GM19099 (cell line): Measurements from ENCODE around the gene WASHC2A.

ENCODE experiments used
- POLR2A ChIP-seq: IDR thresholded peaks from 3 replicates; pipeline ENCODE4 v1.6.1; 2011; ENCODE audit warnings: low read depth; ENCODE audit not compliant: insufficient read length; ENCODE audit errors: extremely low read depth

Gene WASHC2A, protein sequence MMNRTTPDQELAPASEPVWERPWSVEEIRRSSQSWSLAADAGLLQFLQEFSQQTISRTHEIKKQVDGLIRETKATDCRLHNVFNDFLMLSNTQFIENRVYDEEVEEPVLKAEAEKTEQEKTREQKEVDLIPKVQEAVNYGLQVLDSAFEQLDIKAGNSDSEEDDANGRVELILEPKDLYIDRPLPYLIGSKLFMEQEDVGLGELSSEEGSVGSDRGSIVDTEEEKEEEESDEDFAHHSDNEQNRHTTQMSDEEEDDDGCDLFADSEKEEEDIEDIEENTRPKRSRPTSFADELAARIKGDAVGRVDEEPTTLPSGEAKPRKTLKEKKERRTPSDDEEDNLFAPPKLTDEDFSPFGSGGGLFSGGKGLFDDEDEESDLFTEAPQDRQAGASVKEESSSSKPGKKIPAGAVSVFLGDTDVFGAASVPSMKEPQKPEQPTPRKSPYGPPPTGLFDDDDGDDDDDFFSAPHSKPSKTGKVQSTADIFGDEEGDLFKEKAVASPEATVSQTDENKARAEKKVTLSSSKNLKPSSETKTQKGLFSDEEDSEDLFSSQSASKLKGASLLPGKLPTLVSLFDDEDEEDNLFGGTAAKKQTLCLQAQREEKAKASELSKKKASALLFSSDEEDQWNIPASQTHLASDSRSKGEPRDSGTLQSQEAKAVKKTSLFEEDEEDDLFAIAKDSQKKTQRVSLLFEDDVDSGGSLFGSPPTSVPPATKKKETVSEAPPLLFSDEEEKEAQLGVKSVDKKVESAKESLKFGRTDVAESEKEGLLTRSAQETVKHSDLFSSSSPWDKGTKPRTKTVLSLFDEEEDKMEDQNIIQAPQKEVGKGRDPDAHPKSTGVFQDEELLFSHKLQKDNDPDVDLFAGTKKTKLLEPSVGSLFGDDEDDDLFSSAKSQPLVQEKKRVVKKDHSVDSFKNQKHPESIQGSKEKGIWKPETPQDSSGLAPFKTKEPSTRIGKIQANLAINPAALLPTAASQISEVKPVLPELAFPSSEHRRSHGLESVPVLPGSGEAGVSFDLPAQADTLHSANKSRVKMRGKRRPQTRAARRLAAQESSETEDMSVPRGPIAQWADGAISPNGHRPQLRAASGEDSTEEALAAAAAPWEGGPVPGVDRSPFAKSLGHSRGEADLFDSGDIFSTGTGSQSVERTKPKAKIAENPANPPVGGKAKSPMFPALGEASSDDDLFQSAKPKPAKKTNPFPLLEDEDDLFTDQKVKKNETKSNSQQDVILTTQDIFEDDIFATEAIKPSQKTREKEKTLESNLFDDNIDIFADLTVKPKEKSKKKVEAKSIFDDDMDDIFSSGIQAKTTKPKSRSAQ (N-terminal part only)

DNA sequence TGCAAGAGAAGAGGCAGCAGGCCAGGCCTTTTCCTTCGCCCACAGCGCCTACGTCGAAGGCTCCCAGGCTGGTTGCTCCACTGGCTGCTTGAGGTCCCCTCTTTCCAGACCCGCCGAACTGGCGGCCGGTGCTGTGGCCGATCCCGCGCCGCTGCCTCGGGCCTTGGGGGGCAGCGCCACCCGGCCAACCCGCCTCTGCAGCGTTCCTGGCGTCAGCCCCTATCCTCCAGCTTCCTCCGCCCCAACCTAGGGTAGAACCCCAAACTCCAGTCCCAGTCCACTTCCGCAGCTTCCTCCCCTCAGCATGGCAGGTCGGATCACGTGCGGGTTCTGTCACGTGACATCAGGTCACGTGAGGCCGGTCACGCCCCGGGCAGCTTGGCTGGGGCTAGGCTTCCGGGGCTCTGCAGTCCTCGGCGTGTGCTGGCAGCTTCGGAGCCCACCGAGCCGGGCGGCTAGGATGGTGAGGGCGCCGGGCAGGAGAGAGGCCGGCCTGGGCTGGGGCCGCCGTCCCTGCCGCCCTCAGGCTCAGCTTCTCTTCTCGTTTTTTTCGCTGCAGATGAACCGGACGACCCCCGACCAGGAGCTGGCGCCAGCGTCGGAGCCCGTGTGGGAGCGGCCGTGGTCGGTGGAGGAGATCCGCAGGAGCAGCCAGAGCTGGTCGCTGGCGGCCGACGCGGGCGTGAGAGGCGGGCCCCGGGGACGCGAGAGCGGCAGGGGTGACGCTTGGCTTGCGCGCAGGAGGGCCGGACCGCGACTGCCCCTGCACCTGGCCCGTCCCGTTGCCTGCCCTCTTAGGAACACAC is at the start of gene WASHC2A:
Gene WASHC2A (plus strand): TSS at position 409 of the 806 bp plus-strand sequence. CDS start 52 bp downstream, at position 461.
- peak; percentile 86 for TF ChIP-seq POLR2A

DNA sequence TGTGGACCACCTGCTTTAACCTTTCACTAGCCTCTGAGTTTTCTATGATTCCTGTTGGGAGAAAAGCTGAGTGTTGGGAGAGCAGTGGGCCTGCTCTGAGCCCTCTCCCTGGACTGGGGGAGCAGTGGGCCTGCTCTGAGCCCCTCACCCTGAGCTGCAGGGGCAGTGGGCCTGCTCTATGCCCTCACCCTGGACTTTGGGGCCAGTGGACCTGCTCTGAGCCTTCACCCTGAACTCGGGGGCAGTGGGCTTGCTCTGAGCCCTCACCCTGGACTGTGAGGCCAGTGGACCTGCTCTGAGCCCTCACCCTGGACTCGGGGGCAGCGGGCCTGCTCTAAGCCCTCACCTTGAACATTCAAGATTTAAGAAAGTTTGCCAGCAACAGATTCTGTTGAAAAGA is 46.1 kb upstream of the WASHC2A start:
- TF ChIP-seq POLR2A: no peak

DNA sequence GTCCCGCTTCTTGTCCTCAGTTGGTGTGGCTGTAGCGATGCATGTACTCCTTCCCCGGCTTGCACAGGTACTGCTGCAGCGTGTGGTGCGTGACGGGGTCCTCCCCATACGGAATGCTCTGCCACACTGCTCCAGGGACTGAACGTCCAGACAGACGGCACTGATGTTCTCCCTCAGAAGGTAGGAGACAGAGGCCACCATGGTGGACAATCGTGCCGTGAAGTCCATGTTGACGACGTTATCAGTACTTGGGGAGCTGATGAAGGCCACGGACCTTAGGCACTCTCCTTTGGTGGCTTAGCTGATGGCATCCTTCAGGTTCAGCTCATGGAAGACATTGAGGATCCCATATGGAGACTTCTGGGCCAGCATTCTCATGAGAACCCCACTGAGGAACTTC is 42.1 kb upstream of the WASHC2A start:
- no peak for TF ChIP-seq POLR2A

DNA sequence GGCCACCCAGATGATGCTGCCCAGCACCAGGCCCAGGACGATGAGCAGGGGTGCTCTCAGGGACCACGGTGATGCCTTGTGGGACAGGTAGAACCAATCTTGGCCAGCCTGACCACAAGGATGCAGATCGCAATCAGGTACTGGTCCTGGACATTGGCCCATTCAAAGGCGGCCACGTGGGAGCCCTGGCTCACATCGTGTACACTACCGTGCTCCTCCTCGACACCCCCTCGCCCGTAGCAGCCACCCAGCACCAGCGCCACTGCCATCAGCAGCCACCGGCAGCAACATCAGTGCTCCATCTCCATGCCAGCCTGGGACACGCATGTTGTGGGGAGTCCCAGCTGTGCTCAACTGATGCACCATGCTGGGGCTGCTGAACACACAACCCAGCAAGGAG is 40.6 kb upstream of the WASHC2A start:
- TF ChIP-seq POLR2A: no peak

DNA sequence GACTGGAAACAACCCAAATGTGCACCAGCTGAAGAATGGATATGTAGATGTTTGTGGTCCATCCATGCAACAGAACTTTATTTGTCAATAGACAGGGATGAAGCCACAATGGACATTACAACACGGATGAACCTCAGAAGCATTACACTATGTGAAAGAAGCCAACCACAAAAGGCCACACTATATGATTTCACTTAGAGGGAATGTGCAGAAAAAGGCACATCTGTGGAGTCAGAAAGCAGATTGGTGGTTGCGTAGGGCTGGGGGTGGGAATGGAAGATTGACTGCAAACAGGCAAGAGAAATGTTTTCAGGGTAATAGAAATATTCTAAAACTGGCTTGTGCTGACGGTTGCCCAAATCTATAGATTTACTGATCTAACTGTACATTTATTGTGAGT is 34.3 kb upstream of the WASHC2A start:
- TF ChIP-seq POLR2A: no peak

DNA sequence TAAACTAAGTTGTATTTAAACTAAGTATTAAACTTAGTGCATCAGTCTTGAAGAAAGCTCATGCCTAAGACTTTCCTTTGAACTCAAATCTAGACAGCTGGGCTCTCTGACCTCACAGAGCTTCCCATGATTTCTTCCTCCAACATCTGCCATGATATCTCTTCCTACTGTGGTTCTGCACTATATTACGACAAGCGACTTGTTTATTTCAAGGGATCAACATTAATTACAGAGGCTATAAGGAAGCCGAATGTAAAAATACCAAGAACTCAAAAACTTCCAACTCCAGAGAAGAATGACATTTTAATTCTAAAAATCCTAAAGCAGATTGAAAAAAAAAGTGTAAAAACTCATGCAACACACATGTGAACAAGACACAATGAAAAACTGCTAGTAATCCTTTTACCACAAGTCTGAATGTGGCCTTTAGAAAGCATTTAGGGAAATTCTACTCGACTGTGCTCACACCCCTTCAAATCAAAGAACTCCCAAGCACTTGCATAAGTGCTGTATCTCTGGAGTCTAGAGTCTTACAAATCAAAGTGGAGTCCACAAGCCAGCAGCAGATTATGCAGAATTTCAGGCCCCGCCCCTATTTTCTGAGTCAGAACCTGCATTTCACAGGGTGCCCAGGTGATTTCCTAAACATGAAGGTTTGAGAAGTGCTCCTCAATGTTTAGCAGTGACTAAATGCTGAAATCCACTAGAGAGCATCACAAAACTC is 22.7 kb upstream of the WASHC2A start:
- TF ChIP-seq POLR2A: no peak

DNA sequence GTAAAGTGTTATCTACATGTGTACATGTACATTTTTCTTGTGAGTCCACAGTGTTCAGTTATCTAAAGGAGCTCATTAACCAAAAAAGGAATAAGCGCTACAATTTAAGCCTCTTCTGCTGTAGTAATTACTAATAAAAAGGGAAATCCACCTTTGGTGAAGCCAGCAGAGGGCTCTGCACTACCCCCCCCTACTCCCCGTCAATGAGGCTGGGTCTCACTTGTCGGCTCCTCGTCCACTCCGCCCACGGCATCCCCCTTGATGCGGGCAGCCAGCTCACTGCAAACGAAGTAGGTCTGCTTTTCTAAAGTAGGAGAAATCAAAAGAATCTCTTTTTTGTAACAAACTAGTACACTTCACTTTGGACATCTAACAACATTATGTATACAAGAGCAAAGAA is 4.7 kb upstream of the WASHC2A start:
- TF ChIP-seq POLR2A: no peak

DNA sequence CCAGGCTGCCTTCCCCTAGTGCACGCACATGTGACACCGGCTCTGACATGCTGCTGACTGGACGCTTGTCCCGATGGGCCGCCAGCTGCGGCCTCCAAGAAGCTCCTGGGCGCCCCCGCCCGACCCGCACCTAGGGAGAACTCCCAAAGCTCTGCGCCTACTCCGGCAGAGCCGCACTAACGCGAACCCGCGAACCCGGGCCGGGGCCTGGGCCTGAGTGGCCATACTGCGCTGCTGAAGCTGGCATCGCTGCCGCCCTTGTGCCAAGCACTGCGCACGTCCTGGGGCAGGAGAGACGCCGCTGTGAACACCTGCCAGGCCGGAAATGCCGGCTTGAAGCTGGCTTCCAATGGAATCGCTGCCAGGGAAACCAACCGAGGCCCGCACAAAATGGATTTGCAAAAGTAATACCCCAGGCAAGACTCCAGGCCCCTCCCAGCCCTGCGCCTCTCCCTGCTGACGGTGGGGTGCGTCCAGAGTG is 85.1 kb downstream of the WASHC2A start:
- no peak for TF ChIP-seq POLR2A
